Fibroblast of the conjunctiva (primary cell): ENCODE results near the gene ZNF729.
"Not testable (repeated sequence)": the region's sequence is repeated elsewhere in the genome, so short reads cannot be mapped to it uniquely, and the experiment has no call there.

ENCODE experiments used
- DNase-seq: peaks from one replicate; pipeline ENCODE4 v3.0.0-alpha.2; 2010; ENCODE audit warnings: low read depth

Gene ZNF729

GRCh38 chr19:22286151-22286810 lies at the start of gene ZNF729:
TSS of gene ZNF729 (plus strand) at chr19:22286441. CDS start at chr19:22286526, 85 bp downstream.
- no peak for DNase-seq

GRCh38 chr19:22256856-22257255 lies 29.4 kb upstream of the ZNF729 start:
- no peak for DNase-seq

- DNase-seq, result no peak
Measured at GRCh38 chr19:22257381-22257780, 28.9 kb upstream of the ZNF729 start.

- no peak for DNase-seq
Measured at GRCh38 chr19:22257916-22258315, 28.3 kb upstream of the ZNF729 start.

DNA sequence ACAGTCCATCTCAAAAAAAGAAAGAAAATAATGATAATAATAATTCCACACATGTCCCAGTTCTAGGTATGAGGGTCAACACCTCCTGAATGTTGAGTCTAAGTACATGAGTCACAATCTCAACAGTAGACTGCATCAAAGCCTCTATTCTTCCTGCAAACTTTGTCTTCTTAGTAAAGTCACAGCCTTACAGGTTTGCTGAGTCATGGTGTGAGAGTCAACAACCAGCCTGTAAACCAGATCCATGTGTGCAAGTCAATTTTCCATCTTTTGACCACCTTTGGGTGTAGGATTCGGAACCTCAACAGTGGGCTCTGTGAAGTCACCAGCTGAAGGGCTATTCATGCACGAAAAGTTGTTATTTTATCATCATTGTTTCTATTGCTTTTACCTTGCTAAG lies 25.7 kb upstream of the ZNF729 start:
- DNase-seq, result no peak

- DNase-seq, result no peak
Measured at GRCh38 chr19:22261596-22261995, 24.6 kb upstream of the ZNF729 start.

DNA sequence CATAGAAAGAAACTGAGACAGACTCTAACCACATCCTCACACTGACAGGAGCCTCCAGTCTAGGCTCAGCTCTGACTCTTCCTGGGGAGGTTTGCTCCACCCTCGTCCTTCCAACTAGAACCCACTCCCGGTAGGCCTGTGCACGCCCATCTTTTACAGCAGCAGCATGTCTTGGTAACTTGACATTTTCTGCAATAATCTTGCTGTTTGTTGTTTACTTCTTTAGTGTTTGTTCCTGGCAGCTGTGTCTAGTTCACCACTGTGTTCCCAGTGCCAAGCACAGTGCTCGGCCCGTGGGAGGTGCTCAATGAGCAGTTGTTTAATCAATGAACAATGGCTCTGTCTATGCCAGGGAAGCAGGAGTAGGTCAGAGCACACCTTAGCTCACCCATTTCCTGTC lies 23.1 kb upstream of the ZNF729 start:
- no peak for DNase-seq

GRCh38 chr19:22321554-22321953 lies 35.3 kb downstream of the ZNF729 start:
- DNase-seq, result not testable (repeated sequence)

GRCh38 chr19:22326219-22326618 lies 40.0 kb downstream of the ZNF729 start:
- DNase-seq, result no peak

GRCh38 chr19:22327321-22327720 lies 41.1 kb downstream of the ZNF729 start:
- no peak for DNase-seq

DNA sequence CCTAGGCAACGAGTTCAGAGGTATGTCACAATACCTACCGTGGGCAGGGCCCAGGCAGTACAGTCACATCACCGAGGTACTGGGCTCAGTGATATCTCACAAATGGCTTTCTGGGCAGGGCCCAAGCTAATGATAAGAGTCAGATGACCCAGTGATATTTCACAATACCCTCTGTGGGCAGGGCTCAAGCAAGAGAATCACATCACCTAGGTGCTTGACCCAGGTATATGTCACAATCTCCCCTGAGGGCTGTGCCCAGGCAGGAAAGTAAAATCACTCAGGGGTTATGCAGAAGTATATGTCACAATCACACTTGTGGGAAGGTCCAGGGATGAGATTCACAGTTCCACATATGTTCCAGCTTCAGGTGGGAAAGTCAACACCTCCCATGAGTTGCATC lies 45.3 kb downstream of the ZNF729 start:
- no peak for DNase-seq

GRCh38 chr19:22332924-22333323 lies 46.7 kb downstream of the ZNF729 start:
- no peak for DNase-seq

DNA sequence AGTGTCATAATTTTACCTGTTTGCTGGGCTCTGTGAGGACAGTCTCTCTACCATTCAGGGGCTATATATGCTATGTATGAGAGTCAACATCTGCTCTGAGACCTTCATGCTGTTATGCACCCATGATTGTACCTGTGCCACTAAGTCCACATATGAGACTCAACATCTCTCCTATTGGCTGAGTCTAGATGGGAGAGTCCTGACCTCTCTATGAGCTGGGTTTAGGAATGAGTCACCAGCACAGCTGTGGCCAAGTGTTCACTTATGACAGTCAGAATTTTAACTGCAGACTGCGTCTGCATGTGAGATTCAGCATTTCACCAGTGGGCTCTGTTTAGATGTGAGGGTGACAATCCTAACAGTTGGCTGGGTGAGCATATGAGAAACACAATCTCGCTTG lies 49.5 kb downstream of the ZNF729 start:
- DNase-seq, result no peak

GRCh38 chr19:22354665-22355064 lies 68.4 kb downstream of the ZNF729 start:
- no peak for DNase-seq
